Liver (tissue), 9 donors: ENCODE measurements around the gene ISCU. TPM values are rescaled to one million over a fixed set of nuclear protein-coding genes. Genes with fewer than 3 reads are reported as not detected.

Experiments used
- DNase-seq: peaks from one replicate; pipeline ENCODE4 v3.0.0-alpha.2; 2017; ENCODE audit warnings: low spot score
- H3K27ac ChIP-seq, 2 donors: one replicate each; pipeline ENCODE4 v1.7.0; 2013; ENCODE audit warnings: inconsistent platforms in 2 of 2, low read length in 2 of 2, control low read depth in 1 of 2, low read depth in 1 of 2, mild to moderate bottlenecking in 1 of 2
- H3K27me3 ChIP-seq, 4 donors: one replicate each; pipeline versions ENCODE4 v1.6.1 to v1.7.0; 2013; ENCODE audit warnings: low read length in 3 of 4, inconsistent platforms in 1 of 4, mild to moderate bottlenecking in 1 of 4, moderate library complexity in 1 of 4; ENCODE audit not compliant: control insufficient read depth in 4 of 4, insufficient read depth in 4 of 4
- H3K36me3 ChIP-seq, 4 donors: one replicate each; pipeline versions ENCODE4 v1.6.1 to v1.7.0; 2013; ENCODE audit warnings: low read length in 3 of 4, mild to moderate bottlenecking in 3 of 4, low read depth in 1 of 4, moderate library complexity in 1 of 4; ENCODE audit not compliant: control insufficient read depth in 4 of 4, insufficient read depth in 3 of 4
- H3K4me1 ChIP-seq, 4 donors: one replicate each; pipeline versions ENCODE4 v1.6.1 to v1.7.0; 2013; ENCODE audit warnings: low read length in 3 of 4, mild to moderate bottlenecking in 3 of 4, moderate library complexity in 1 of 4; ENCODE audit not compliant: control insufficient read depth in 4 of 4, insufficient read depth in 4 of 4
- H3K4me3 ChIP-seq, 3 donors: one replicate each; pipeline versions ENCODE4 v1.6.1 to v1.7.0; 2013; ENCODE audit warnings: low read length in 3 of 3, control low read depth in 1 of 3, low read depth in 1 of 3, mild to moderate bottlenecking in 1 of 3
- H3K9ac ChIP-seq, 2 donors: one replicate each; pipeline ENCODE4 v1.7.0; 2013; ENCODE audit warnings: low read length in 2 of 2, mild to moderate bottlenecking in 2 of 2, moderate library complexity in 2 of 2, control low read depth in 1 of 2, low read depth in 1 of 2
- H3K9me3 ChIP-seq, 4 donors: one replicate each; pipeline versions ENCODE4 v1.6.1 to v1.7.0; 2013; ENCODE audit warnings: low read length in 3 of 4; ENCODE audit not compliant: control insufficient read depth in 4 of 4
- ATF3 ChIP-seq: IDR thresholded peaks from 2 replicates; pipeline ENCODE4 v1.6.1; 2016; ENCODE audit warnings: antibody characterized with exemption
- FOXA1 ChIP-seq: IDR thresholded peaks from 2 replicates; pipeline ENCODE4 v1.6.1; 2016; ENCODE audit warnings: antibody characterized with exemption
- FOXA2 ChIP-seq: IDR thresholded peaks from 2 replicates; pipeline ENCODE4 v1.6.1; 2016; ENCODE audit warnings: antibody characterized with exemption
- GABPA ChIP-seq, 2 donors: IDR thresholded peaks in 1 of 2; conservative IDR thresholded peaks in 1 of 2; 2 replicates each; pipeline ENCODE4 v1.6.1; 2016; ENCODE audit warnings: antibody characterized with exemption in 2 of 2, mild to moderate bottlenecking in 1 of 2, moderate library complexity in 1 of 2
- HNF4G ChIP-seq: IDR thresholded peaks from 2 replicates; pipeline ENCODE4 v1.6.1; 2016; ENCODE audit warnings: antibody characterized with exemption
- JUND ChIP-seq, 2 donors: IDR thresholded peaks; 2 replicates each; pipeline ENCODE4 v1.6.1; 2016; ENCODE audit warnings: antibody characterized with exemption in 2 of 2
- RXRA ChIP-seq, 2 donors: IDR thresholded peaks; 2 replicates each; pipeline ENCODE4 v1.6.1; 2017 to 2018; ENCODE audit warnings: antibody characterized with exemption in 2 of 2, mild to moderate bottlenecking in 1 of 2
- SP1 ChIP-seq: IDR thresholded peaks from 2 replicates; pipeline ENCODE4 v1.6.1; 2018; ENCODE audit warnings: antibody characterized with exemption, mild to moderate bottlenecking
- TAF1 ChIP-seq: conservative IDR thresholded peaks from 2 replicates; pipeline ENCODE4 v1.6.1; 2016; ENCODE audit warnings: antibody characterized with exemption, mild to moderate bottlenecking
- WGBS: extraction: QIAGEN DNeasy Blood & Tissue Kit; methylation state at CpG from one replicate; pipeline ENCODE4 v1.1.7; 2013; 5-methylcytosine and 5-hydroxymethylcytosine counted together
- polyA plus RNA-seq, 2 donors: library from polyadenylated mRNA; stranded (reverse) in 1 of 2; unstranded in 1 of 2; fragments of 200-250 nt in 1 of 2; fragments of >200 nt in 1 of 2; fragmentation: Nextera tagmentation in 1 of 2; extraction: Ambion mirVana in 1 of 2; gene quantifications; one replicate each; pipeline versions ENCODE4 v1.2.1 to v1.2.3, GENCODE V29; 2013 to 2015
- total RNA-seq, 2 donors: library from RNA; depleted of rRNA; stranded (reverse); fragments of >200 nt; gene quantifications; one replicate each; pipeline ENCODE4 v1.2.3, GENCODE V29; 2014
- TF ChIP-seq, protein P1 (sequence below): IDR thresholded peaks from 2 replicates; pipeline ENCODE4 v1.6.1; 2016; ENCODE audit warnings: antibody characterized with exemption
- TF ChIP-seq, protein P2 (sequence below): IDR thresholded peaks from 2 replicates; pipeline ENCODE4 v1.6.1; 2016; ENCODE audit warnings: antibody characterized with exemption, mild to moderate bottlenecking
- donor health status: healthy.
- donor health status: healthy.
- donor health status: healthy.
- donor health status: healthy.
- donor health status: healthy.

ISCU gene
- total and polyA plus RNA-seq, 4 donors, result 42.3 to 85.9 (median 63.8) TPM

- peaks cover 0 to 3% (median 0%) of the 10 kb centered on the region in 4 donors for H3K4me1 ChIP-seq
- H3K9me3 ChIP-seq, result no peaks in the 10 kb centered on the region
- 67% methylated on average over 9 of the region's 9 CpGs for WGBS
- no peak overlapping the region for H3K4me3 ChIP-seq
- no peak overlapping the region for H3K9ac ChIP-seq
- no peak for DNase-seq
- TF ChIP-seq FOXA2 (no peak), JUND (IDR thresholded peaks at IDR 0.05) (no peak), GABPA (IDR thresholded peaks at IDR 0.05 in 1 of 2, conservative IDR thresholded peaks at IDR 0.05 in 1 of 2) (no peak)
- H3K27ac ChIP-seq, result no peak overlapping the region
- H3K27me3 ChIP-seq, result no peaks in the 10 kb centered on the region
- H3K36me3 ChIP-seq, result no peaks in the 10 kb centered on the region
Measured at GRCh38 chr12:108613548-108613947, 51.2 kb downstream of the ISCU start.

- no peak overlapping the region for H3K4me3 ChIP-seq
- peaks cover 0 to 3% (median 0%) of the 10 kb centered on the region in 4 donors for H3K4me1 ChIP-seq
- H3K27ac ChIP-seq, result no peak overlapping the region
- TF ChIP-seq FOXA1, result no peak
- H3K36me3 ChIP-seq, result no peaks in the 10 kb centered on the region
- no peak for DNase-seq
- no peaks in the 10 kb centered on the region for H3K9me3 ChIP-seq
- WGBS, result 74% methylated on average over 4 of the region's 4 CpGs
- no peaks in the 10 kb centered on the region for H3K27me3 ChIP-seq
- H3K9ac ChIP-seq, result no peak overlapping the region
Measured at GRCh38 chr12:108614041-108614440, 51.6 kb downstream of the ISCU start.

DNA sequence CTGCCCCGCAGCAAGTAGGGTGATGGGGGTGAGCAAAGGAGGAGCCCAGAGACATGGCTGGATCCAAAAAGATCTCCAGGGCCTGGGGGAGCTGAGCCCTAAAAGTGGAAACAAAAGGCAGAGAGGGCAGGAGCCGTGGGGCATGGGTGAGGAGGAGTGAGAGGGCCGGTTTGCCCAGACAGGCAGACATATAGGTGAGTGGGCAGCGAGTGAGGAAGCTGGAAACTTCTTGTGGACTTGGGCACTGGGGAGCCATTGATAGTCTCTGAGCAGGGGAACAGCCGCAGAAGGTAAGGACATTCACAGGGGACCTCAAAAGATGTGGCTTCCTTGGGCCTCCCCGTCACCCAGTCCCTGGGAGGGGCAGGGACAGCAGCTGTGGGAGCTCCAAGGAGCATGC, 52.2 kb downstream of the ISCU start:
- TF ChIP-seq FOXA1 (no peak), FOXA2 (no peak), ATF3 (no peak), HNF4G (no peak), TAF1 (no peak), RXRA (IDR thresholded peaks at IDR 0.05) (no peak), SP1 (no peak), JUND (IDR thresholded peaks at IDR 0.05) (no peak)
- TF ChIP-seq, protein P1, sequence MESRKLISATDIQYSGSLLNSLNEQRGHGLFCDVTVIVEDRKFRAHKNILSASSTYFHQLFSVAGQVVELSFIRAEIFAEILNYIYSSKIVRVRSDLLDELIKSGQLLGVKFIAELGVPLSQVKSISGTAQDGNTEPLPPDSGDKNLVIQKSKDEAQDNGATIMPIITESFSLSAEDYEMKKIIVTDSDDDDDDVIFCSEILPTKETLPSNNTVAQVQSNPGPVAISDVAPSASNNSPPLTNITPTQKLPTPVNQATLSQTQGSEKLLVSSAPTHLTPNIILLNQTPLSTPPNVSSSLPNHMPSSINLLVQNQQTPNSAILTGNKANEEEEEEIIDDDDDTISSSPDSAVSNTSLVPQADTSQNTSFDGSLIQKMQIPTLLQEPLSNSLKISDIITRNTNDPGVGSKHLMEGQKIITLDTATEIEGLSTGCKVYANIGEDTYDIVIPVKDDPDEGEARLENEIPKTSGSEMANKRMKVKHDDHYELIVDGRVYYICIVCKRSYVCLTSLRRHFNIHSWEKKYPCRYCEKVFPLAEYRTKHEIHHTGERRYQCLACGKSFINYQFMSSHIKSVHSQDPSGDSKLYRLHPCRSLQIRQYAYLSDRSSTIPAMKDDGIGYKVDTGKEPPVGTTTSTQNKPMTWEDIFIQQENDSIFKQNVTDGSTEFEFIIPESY, result no peak
- TF ChIP-seq, protein P2, sequence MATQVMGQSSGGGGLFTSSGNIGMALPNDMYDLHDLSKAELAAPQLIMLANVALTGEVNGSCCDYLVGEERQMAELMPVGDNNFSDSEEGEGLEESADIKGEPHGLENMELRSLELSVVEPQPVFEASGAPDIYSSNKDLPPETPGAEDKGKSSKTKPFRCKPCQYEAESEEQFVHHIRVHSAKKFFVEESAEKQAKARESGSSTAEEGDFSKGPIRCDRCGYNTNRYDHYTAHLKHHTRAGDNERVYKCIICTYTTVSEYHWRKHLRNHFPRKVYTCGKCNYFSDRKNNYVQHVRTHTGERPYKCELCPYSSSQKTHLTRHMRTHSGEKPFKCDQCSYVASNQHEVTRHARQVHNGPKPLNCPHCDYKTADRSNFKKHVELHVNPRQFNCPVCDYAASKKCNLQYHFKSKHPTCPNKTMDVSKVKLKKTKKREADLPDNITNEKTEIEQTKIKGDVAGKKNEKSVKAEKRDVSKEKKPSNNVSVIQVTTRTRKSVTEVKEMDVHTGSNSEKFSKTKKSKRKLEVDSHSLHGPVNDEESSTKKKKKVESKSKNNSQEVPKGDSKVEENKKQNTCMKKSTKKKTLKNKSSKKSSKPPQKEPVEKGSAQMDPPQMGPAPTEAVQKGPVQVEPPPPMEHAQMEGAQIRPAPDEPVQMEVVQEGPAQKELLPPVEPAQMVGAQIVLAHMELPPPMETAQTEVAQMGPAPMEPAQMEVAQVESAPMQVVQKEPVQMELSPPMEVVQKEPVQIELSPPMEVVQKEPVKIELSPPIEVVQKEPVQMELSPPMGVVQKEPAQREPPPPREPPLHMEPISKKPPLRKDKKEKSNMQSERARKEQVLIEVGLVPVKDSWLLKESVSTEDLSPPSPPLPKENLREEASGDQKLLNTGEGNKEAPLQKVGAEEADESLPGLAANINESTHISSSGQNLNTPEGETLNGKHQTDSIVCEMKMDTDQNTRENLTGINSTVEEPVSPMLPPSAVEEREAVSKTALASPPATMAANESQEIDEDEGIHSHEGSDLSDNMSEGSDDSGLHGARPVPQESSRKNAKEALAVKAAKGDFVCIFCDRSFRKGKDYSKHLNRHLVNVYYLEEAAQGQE, result no peak
- H3K27me3 ChIP-seq, result no peaks in the 10 kb centered on the region
- H3K4me1 ChIP-seq, result peaks cover 0 to 3% (median 0%) of the 10 kb centered on the region in 4 donors
- H3K9ac ChIP-seq, result no peak overlapping the region
- H3K4me3 ChIP-seq, result no peak overlapping the region
- no peak overlapping the region for H3K27ac ChIP-seq
- 93% methylated on average over 6 of the region's 6 CpGs for WGBS
- DNase-seq, result no peak
- H3K9me3 ChIP-seq, result no peaks in the 10 kb centered on the region
- no peaks in the 10 kb centered on the region for H3K36me3 ChIP-seq
